Measurements from ENCODE around the gene MYO5A. TPM values are rescaled to one million over a fixed set of nuclear protein-coding genes. Genes with fewer than 3 reads are reported as not detected.

Gene MYO5A
- total RNA-seq, 6 donors from 2014 or later = 24.8 to 76.5 (median 35.5) TPM

DNA sequence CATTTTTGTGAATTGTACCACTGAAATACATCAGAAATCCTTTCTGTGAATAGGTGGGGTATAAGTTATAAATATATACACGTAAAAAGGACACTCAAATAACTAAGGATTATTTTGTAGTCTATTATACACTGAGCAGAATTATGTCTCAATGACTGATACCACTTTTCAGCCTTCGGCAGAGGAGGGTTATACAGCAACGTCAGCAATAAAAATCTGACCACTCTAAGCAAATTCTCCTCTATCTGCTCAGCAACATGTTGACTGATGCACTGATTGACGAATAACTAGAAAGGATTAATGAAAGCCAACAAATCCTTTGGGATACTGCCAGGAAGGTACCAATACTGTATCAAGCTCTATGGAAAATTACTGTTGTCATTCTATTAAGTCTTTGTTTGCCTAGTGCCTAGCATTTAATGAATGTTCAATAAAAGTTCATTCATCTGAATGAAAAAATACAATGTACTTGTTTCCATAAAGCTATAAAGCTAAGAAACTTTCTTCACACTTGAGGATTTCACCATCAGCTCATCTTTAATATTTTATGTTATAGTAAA lies 34.9 kb upstream of the MYO5A start:
- H3K9me3 ChIP-seq = no peaks in the 10 kb centered on the region
- H3K27me3 ChIP-seq = no peaks in the 10 kb centered on the region
- DNase-seq (no peak), ATAC-seq (ENCODE audit: low FRiP score in 2 of 2) (no peak)
- H3K36me3 ChIP-seq = no peaks in the 10 kb centered on the region
- 80 to 85% methylated on average over 4 of the region's 4 CpGs for WGBS, 2 donors
- H3K4me1 ChIP-seq = peaks cover 45 to 66% (median 48%) of the 10 kb centered on the region in 4 donors
- H3K4me3 ChIP-seq = no peak overlapping the region
- H3K27ac ChIP-seq = no peak overlapping the region
- TF ChIP-seq POLR2A (IDR thresholded peaks at IDR 0.05) (no peak), POLR2AphosphoS5 (IDR thresholded peaks at IDR 0.05) (no peak), EP300 (IDR thresholded peaks at IDR 0.05) (no peak)
- TF ChIP-seq, protein P1, sequence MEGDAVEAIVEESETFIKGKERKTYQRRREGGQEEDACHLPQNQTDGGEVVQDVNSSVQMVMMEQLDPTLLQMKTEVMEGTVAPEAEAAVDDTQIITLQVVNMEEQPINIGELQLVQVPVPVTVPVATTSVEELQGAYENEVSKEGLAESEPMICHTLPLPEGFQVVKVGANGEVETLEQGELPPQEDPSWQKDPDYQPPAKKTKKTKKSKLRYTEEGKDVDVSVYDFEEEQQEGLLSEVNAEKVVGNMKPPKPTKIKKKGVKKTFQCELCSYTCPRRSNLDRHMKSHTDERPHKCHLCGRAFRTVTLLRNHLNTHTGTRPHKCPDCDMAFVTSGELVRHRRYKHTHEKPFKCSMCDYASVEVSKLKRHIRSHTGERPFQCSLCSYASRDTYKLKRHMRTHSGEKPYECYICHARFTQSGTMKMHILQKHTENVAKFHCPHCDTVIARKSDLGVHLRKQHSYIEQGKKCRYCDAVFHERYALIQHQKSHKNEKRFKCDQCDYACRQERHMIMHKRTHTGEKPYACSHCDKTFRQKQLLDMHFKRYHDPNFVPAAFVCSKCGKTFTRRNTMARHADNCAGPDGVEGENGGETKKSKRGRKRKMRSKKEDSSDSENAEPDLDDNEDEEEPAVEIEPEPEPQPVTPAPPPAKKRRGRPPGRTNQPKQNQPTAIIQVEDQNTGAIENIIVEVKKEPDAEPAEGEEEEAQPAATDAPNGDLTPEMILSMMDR (IDR thresholded peaks at IDR 0.05) = no peak

DNA sequence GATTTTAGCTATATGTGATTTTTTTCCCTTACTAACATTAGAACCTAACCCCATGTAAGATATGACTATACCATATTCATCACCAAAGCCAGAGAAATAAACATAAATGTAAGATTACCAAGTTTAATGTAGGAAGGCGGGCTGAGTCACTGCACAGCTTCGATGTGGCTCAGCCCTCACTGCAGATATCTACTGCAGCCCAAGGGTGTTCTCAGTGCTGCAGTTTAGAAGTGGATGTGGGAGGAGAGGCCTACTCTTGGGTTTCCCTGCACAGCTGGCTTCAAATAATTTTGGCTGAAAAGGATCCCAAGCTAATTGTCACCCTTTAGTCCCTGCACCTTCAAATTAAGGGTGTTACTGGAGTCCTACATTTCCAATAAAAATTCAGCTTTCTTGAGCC lies 30.9 kb upstream of the MYO5A start:
- no peaks in the 10 kb centered on the region for H3K27me3 ChIP-seq
- no peaks in the 10 kb centered on the region for H3K9me3 ChIP-seq
- no peak for TF ChIP-seq EP300 (IDR thresholded peaks at IDR 0.05)
- TF ChIP-seq, protein P1 (IDR thresholded peaks at IDR 0.05) = no peak
- TF ChIP-seq POLR2A (IDR thresholded peaks at IDR 0.05) = no peak
- TF ChIP-seq POLR2AphosphoS5 (IDR thresholded peaks at IDR 0.05) = no peak
- H3K4me1 ChIP-seq = peaks cover 16 to 41% (median 31%) of the 10 kb centered on the region in 4 donors
- ATAC-seq (ENCODE audit: low FRiP score in 2 of 2) (no peak), DNase-seq (no peak)
- H3K27ac ChIP-seq = no peak overlapping the region
- peaks cover 0 to 15% (median 2%) of the 10 kb centered on the region in 4 donors for H3K36me3 ChIP-seq
- WGBS, 2 donors = 76 to 80% methylated on average over 2 of the region's 2 CpGs
- H3K4me3 ChIP-seq = no peak overlapping the region

DNA sequence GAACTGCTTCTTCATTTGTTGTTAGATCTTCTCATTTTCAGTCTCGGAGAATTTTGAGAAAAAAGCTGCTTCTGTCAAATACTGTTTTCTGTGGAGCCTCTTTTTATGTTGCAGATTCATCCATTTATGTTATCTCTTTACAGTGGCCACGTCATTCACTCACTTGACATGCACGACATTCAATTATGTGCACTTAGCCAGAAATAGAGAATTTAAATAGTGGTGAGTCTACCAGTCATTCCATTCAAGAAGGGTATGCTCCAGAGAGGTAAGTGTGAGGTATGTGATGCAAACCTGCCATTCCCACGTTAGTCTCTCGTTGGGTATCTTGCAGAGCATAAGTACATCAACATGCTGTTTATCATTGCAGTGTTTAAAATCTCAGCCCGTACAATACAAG lies 30.3 kb upstream of the MYO5A start:
- 81 to 82% methylated on average over 6 of the region's 6 CpGs for WGBS, 2 donors
- Histone ChIP-seq H3K36me3 (peaks cover 0 to 17% (median 2%) of the 10 kb centered on the region in 4 donors), H3K4me3 (no peak overlapping the region), H3K27me3 (no peaks in the 10 kb centered on the region), H3K27ac (no peak overlapping the region), H3K4me1 (peaks cover 12 to 37% (median 26%) of the 10 kb centered on the region in 4 donors), H3K9me3 (no peaks in the 10 kb centered on the region)
- ATAC-seq (ENCODE audit: low FRiP score in 2 of 2) = no peak
- TF ChIP-seq EP300 (IDR thresholded peaks at IDR 0.05) = no peak
- no peak for TF ChIP-seq POLR2AphosphoS5 (IDR thresholded peaks at IDR 0.05)
- TF ChIP-seq, protein P1 (IDR thresholded peaks at IDR 0.05) = no peak
- no peak for TF ChIP-seq POLR2A (IDR thresholded peaks at IDR 0.05)
- DNase-seq = no peak

DNA sequence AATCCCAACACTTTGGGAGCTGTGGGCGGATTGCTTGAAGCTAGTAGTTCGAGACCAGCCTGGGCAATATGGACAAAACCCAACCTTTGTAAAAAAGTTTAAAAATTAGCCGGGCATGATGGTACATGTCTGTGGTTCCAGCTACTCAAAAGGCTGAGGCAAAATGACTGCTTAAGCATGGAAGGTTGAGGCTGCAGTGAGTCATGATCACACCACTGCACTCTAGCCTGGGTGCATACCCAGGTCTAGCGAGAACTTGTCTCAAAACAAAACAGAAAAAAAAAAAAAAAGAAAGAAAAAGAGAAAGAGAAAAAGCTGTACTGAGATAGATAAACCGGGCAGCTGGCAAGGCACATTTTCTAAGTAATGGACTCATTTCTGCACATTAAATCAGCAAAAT lies 29.5 kb upstream of the MYO5A start:
- peaks cover 12 to 36% (median 25%) of the 10 kb centered on the region in 4 donors for H3K4me1 ChIP-seq
- ATAC-seq (ENCODE audit: low FRiP score in 2 of 2) (peak in 1 of 2 donors; percentile 46), DNase-seq (peak in 1 of 2 donors; percentile 56)
- no peaks in the 10 kb centered on the region for H3K9me3 ChIP-seq
- H3K4me3 ChIP-seq = no peak overlapping the region
- TF ChIP-seq, protein P1 (IDR thresholded peaks at IDR 0.05) = no peak
- no peak for TF ChIP-seq EP300 (IDR thresholded peaks at IDR 0.05)
- no peak for TF ChIP-seq POLR2AphosphoS5 (IDR thresholded peaks at IDR 0.05)
- TF ChIP-seq POLR2A (IDR thresholded peaks at IDR 0.05) = no peak
- peaks cover 0 to 25% (median 2%) of the 10 kb centered on the region in 4 donors for H3K36me3 ChIP-seq
- peak overlapping the region in 1 of 4 donors; percentile 8 for H3K27ac ChIP-seq
- no peaks in the 10 kb centered on the region for H3K27me3 ChIP-seq
- 84 to 87% methylated on average over 5 of the region's 5 CpGs for WGBS, 2 donors

DNA sequence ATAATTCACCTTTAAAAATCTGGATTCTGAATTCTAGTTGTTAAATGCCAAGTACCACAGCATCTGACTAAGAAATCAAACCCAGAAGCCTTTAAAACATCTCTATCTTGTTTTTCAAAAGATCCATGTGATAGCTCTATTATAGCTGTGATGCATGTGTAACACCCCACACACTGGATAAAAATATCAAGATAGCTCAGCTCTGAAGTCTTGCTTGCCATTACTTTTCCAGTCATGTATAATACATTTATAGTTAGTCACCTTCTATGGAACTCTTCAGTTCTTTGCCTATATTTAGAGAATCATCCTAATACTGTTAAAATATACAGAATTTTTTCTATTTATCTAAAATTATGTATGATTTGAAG lies 28.6 kb upstream of the MYO5A start:
- no peak overlapping the region for H3K4me3 ChIP-seq
- peaks cover 12 to 39% (median 26%) of the 10 kb centered on the region in 4 donors for H3K4me1 ChIP-seq
- DNase-seq = no peak
- H3K36me3 ChIP-seq = peaks cover 0 to 29% (median 2%) of the 10 kb centered on the region in 4 donors
- TF ChIP-seq, protein P1 (IDR thresholded peaks at IDR 0.05) = no peak
- TF ChIP-seq POLR2AphosphoS5 (IDR thresholded peaks at IDR 0.05) (no peak), POLR2A (IDR thresholded peaks at IDR 0.05) (no peak), EP300 (IDR thresholded peaks at IDR 0.05) (no peak)
- ATAC-seq (ENCODE audit: low FRiP score in 2 of 2) = no peak
- no peak overlapping the region for H3K27ac ChIP-seq
- no peaks in the 10 kb centered on the region for H3K27me3 ChIP-seq
- no peaks in the 10 kb centered on the region for H3K9me3 ChIP-seq
